Common myeloid progenitor, CD34-positive (primary cell): ENCODE results near the gene PALLD.

Experiments
- CTCF ChIA-PET: fragments of 350-600 bp; sonication (Branson Sonifier 250); formaldehyde crosslinking; loops from one replicate; lab custom pipeline; 2021; ENCODE audit warnings: antibody characterized with exemption; lab: Charles Lee
- POLR2A ChIA-PET: fragments of 350-600 bp; sonication (Branson Sonifier 250); formaldehyde crosslinking; loops from one replicate; lab custom pipeline; 2021; ENCODE audit warnings: antibody characterized with exemption; lab: Charles Lee
- DNase-seq, 3 donors: peaks; one replicate each; pipeline versions ENCODE4 v3.0.0 to v3.0.0-alpha.2; 2013
- H3K27ac ChIP-seq, 2 experiments: 1 replicate in 1 of 2; 2 replicates in 1 of 2; pipeline ENCODE4 v1.7.0; 2013; ENCODE audit warnings: inconsistent platforms in 2 of 2, low read length in 2 of 2, mild to moderate bottlenecking in 2 of 2, low read depth in 1 of 2, moderate library complexity in 1 of 2; ENCODE audit not compliant: severe bottlenecking in 2 of 2, insufficient read depth in 1 of 2, poor library complexity in 1 of 2
- H3K27me3 ChIP-seq, 5 experiments: replicated peaks in 2 of 5; 1 replicate in 3 of 5; 2 replicates in 2 of 5; pipeline versions ENCODE4 v1.6.1 to v1.7.0; 2013; ENCODE audit warnings: low read length in 4 of 5, mild to moderate bottlenecking in 2 of 5, moderate library complexity in 2 of 5, inconsistent platforms in 1 of 5; ENCODE audit not compliant: insufficient read depth in 5 of 5, control insufficient read depth in 4 of 5
- H3K36me3 ChIP-seq, 4 experiments: 1 replicate in 2 of 4; 2 replicates in 2 of 4; pipeline versions ENCODE4 v1.6.1 to v1.7.0; 2013; ENCODE audit warnings: low read length in 3 of 4, control low read depth in 1 of 4, mild to moderate bottlenecking in 1 of 4; ENCODE audit not compliant: control insufficient read depth in 4 of 4, insufficient read depth in 4 of 4
- H3K4me1 ChIP-seq, 4 experiments: 1 replicate in 3 of 4; 2 replicates in 1 of 4; pipeline versions ENCODE4 v1.6.1 to v1.7.1; 2013; ENCODE audit warnings: low read length in 3 of 4, mild to moderate bottlenecking in 3 of 4, control low read depth in 1 of 4, inconsistent platforms in 1 of 4, moderate library complexity in 1 of 4; ENCODE audit not compliant: control insufficient read depth in 4 of 4, insufficient read depth in 4 of 4; ENCODE audit errors: control extremely low read depth in 1 of 4
- H3K4me3 ChIP-seq, 7 experiments: 1 replicate in 4 of 7; 2 replicates in 3 of 7; pipeline versions ENCODE4 v1.5.1 to v1.7.0; 2013; ENCODE audit warnings: mild to moderate bottlenecking in 7 of 7, low read length in 6 of 7, moderate library complexity in 6 of 7, inconsistent platforms in 2 of 7, low read depth in 2 of 7, control low read depth in 1 of 7; ENCODE audit not compliant: insufficient read depth in 4 of 7, control insufficient read depth in 1 of 7; ENCODE audit errors: extremely low read depth in 1 of 7
- H3K9me3 ChIP-seq, 5 experiments: 1 replicate in 4 of 5; 2 replicates in 1 of 5; pipeline versions ENCODE4 v1.6.1 to v1.7.1; 2013; ENCODE audit warnings: low read length in 4 of 5, mild to moderate bottlenecking in 2 of 5, inconsistent platforms in 1 of 5, low read depth in 1 of 5, moderate library complexity in 1 of 5; ENCODE audit not compliant: control insufficient read depth in 4 of 5, insufficient read depth in 2 of 5; ENCODE audit errors: control extremely low read depth in 1 of 5
- whole genome bisulfite sequencing: methylation state at CpG from one replicate; pipeline ENCODE4 v1.1.5; 2013; ENCODE audit not compliant: insufficient coverage; 5-methylcytosine and 5-hydroxymethylcytosine counted together

PALLD gene

GRCh38 chr4:168748807-168749206 is 252.0 kb downstream of the PALLD start:
- WGBS, result 100% methylated on average over 1 of the region's 1 CpG
- POLR2A ChIA-PET, result no interaction called here
- no peak for DNase-seq
- CTCF ChIA-PET, result no interaction called here
- H3K9me3 ChIP-seq, result no peaks in the 10 kb centered on the region
- no peaks in the 10 kb centered on the region for H3K36me3 ChIP-seq
- H3K27me3 ChIP-seq, result no peaks in the 10 kb centered on the region
- H3K4me3 ChIP-seq, result no peak overlapping the region
- H3K27ac ChIP-seq, result no peak overlapping the region
- no peaks in the 10 kb centered on the region for H3K4me1 ChIP-seq

- Histone ChIP-seq H3K36me3 (no peaks in the 10 kb centered on the region), H3K27me3 (no peaks in the 10 kb centered on the region), H3K27ac (no peak overlapping the region), H3K9me3 (no peaks in the 10 kb centered on the region), H3K4me3 (no peak overlapping the region), H3K4me1 (no peaks in the 10 kb centered on the region)
- ChIA-PET POLR2A (no interaction called here), CTCF (no interaction called here)
- WGBS, result 92% methylated on average over 5 of the region's 12 CpGs
- DNase-seq, result no peak
Measured at GRCh38 chr4:168751263-168752225, 254.7 kb downstream of the PALLD start.

GRCh38 chr4:168755598-168756477 is 259.0 kb downstream of the PALLD start:
- WGBS, result 96% methylated on average over 8 of the region's 8 CpGs
- peaks cover 0 to 6% (median 0%) of the 10 kb centered on the region in 4 experiments for H3K4me1 ChIP-seq
- H3K36me3 ChIP-seq, result no peaks in the 10 kb centered on the region
- no peak for DNase-seq
- CTCF ChIA-PET, result interaction anchor here (0.9 to 1.5 kb wide), 3 partner anchors 13 to 109 kb away, joined by 3 to 4 read pairs (median 3); no protein-coding TSS in a partner anchor
- POLR2A ChIA-PET, result no interaction called here
- no peaks in the 10 kb centered on the region for H3K27me3 ChIP-seq
- H3K9me3 ChIP-seq, result no peaks in the 10 kb centered on the region
- no peak overlapping the region for H3K27ac ChIP-seq
- H3K4me3 ChIP-seq, result no peak overlapping the region

- H3K4me1 ChIP-seq, result peaks cover 0 to 6% (median 0%) of the 10 kb centered on the region in 4 experiments
- H3K9me3 ChIP-seq, result no peaks in the 10 kb centered on the region
- CTCF ChIA-PET, result interaction anchor here (1.1 kb wide), 1 partner anchor 9 kb away, joined by 5 read pairs; no protein-coding TSS in a partner anchor
- no peak overlapping the region for H3K4me3 ChIP-seq
- POLR2A ChIA-PET, result no interaction called here
- no peaks in the 10 kb centered on the region for H3K27me3 ChIP-seq
- no peaks in the 10 kb centered on the region for H3K36me3 ChIP-seq
- H3K27ac ChIP-seq, result no peak overlapping the region
- no peak for DNase-seq
- 99% methylated on average over 5 of the region's 8 CpGs for WGBS
Measured at GRCh38 chr4:168757500-168757899, 260.6 kb downstream of the PALLD start.

- no peaks in the 10 kb centered on the region for H3K27me3 ChIP-seq
- peaks cover 0 to 6% (median 0%) of the 10 kb centered on the region in 4 experiments for H3K4me1 ChIP-seq
- ChIA-PET POLR2A (interaction anchor here (0.7 kb wide), 1 partner anchor 11 kb away, joined by 4 read pairs; no protein-coding TSS in a partner anchor), CTCF (interaction anchor here (1.1 kb wide), 1 partner anchor 10 kb away, joined by 5 read pairs; no protein-coding TSS in a partner anchor)
- WGBS, result 78% methylated on average over 3 of the region's 4 CpGs
- H3K36me3 ChIP-seq, result no peaks in the 10 kb centered on the region
- no peak overlapping the region for H3K27ac ChIP-seq
- no peaks in the 10 kb centered on the region for H3K9me3 ChIP-seq
- no peak overlapping the region for H3K4me3 ChIP-seq
- peak in 1 of 3 donors; percentile 14 for DNase-seq
Measured at GRCh38 chr4:168758351-168758876, 261.6 kb downstream of the PALLD start.

- POLR2A ChIA-PET, result no interaction called here
- no peak overlapping the region for H3K4me3 ChIP-seq
- CTCF ChIA-PET, result no interaction called here
- H3K9me3 ChIP-seq, result no peaks in the 10 kb centered on the region
- peaks cover 0 to 6% (median 0%) of the 10 kb centered on the region in 4 experiments for H3K4me1 ChIP-seq
- no peaks in the 10 kb centered on the region for H3K36me3 ChIP-seq
- DNase-seq, result peak in 1 of 3 donors; percentile 20
- no CpG with 5 or more reads among the region's 1 CpG for whole genome bisulfite sequencing
- H3K27me3 ChIP-seq, result no peaks in the 10 kb centered on the region
- no peak overlapping the region for H3K27ac ChIP-seq
Measured at GRCh38 chr4:168759321-168759720, 262.5 kb downstream of the PALLD start.
